Measurements from ENCODE around the gene CDK9. TPM values are rescaled to one million over a fixed set of nuclear protein-coding genes. Genes with fewer than 3 reads are reported as not detected.

The CDK9 gene
- total RNA-seq, 1 donor from 2014 or later, result 78.5 TPM

DNA sequence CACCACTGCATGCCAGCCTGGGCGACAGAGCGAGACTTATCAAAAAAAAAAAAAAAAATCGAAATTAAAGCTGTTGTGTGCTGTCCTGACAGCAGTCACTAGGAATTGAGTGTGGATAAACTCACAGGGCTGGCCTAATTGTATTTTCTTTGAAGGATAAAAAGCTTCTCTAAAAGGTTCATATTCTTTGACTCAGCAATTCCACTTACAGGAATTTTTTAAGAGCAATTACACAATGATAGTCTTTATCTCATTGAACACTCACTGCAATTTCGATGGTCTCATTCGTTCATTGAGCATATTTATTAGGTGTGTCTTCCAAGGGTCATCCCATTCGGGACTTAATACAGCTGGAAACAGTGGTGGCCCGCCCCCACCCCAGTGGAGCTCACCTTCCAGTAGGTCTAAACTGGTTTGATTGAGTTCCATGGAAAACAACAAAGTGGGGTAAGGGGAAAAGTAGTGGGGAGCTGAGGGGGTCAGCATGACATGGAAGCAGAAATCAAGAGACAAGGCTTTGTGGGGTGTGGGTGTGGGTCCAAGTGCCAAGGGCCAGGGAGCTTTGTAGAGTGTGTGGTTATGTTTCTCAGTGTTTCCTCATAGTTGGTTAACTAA lies 6.7 kb downstream of the CDK9 start:
- DNase-seq (ENCODE audit: low read depth), result no peak

DNA sequence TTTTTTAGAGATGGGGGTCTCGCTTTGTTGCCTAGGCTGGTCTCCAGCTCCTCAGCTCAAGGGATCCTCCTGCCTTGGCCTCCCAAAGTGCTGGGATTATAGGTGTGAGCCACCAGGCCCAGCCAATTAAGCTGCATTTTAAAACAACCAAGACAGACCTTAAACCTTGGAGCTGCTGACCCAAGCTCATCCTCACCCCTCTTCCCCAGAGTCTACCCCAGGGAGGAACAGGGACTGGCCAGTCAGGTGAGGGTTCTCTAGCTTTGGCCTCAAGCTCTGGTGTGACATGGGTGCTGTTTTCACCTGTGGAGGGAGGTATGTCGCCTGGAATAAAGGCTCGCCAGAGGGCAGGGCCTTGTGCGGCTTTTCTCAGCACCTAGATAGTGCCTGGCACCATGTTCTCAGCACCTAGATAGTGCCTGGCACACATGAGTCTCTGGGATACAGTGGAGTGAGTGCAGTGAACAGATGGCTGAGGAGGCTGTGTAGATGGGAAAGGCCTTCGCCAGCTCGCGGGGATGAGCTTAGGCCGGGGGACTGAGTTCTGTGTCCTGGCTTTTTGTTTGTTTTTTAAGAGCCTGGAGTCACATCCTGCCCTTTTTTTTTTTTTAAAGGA lies 7.4 kb downstream of the CDK9 start:
- Histone ChIP-seq H3K36me3 (ENCODE audit: control insufficient read depth, insufficient read depth, low read length) (peaks cover 25% of the 10 kb centered on the region), H3K4me3 (ENCODE audit: low read depth, low read length) (no peak overlapping the region)
- no peak for FAIRE-seq

More for the DNA sequence above, 6.7 kb downstream of the CDK9 start:
- TF ChIP-seq, protein P1, sequence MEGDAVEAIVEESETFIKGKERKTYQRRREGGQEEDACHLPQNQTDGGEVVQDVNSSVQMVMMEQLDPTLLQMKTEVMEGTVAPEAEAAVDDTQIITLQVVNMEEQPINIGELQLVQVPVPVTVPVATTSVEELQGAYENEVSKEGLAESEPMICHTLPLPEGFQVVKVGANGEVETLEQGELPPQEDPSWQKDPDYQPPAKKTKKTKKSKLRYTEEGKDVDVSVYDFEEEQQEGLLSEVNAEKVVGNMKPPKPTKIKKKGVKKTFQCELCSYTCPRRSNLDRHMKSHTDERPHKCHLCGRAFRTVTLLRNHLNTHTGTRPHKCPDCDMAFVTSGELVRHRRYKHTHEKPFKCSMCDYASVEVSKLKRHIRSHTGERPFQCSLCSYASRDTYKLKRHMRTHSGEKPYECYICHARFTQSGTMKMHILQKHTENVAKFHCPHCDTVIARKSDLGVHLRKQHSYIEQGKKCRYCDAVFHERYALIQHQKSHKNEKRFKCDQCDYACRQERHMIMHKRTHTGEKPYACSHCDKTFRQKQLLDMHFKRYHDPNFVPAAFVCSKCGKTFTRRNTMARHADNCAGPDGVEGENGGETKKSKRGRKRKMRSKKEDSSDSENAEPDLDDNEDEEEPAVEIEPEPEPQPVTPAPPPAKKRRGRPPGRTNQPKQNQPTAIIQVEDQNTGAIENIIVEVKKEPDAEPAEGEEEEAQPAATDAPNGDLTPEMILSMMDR (IDR thresholded peaks at IDR 0.05; ENCODE audit: insufficient read depth, low read length, severe bottlenecking), result no peak
- Histone ChIP-seq H3K36me3 (ENCODE audit: control insufficient read depth, insufficient read depth, low read length) (peaks cover 32% of the 10 kb centered on the region), H3K4me3 (ENCODE audit: low read depth, low read length) (no peak overlapping the region), H3K27me3 (ENCODE audit: control insufficient read depth, insufficient read depth, low read length) (no peaks in the 10 kb centered on the region)
- no peak for FAIRE-seq

DNA sequence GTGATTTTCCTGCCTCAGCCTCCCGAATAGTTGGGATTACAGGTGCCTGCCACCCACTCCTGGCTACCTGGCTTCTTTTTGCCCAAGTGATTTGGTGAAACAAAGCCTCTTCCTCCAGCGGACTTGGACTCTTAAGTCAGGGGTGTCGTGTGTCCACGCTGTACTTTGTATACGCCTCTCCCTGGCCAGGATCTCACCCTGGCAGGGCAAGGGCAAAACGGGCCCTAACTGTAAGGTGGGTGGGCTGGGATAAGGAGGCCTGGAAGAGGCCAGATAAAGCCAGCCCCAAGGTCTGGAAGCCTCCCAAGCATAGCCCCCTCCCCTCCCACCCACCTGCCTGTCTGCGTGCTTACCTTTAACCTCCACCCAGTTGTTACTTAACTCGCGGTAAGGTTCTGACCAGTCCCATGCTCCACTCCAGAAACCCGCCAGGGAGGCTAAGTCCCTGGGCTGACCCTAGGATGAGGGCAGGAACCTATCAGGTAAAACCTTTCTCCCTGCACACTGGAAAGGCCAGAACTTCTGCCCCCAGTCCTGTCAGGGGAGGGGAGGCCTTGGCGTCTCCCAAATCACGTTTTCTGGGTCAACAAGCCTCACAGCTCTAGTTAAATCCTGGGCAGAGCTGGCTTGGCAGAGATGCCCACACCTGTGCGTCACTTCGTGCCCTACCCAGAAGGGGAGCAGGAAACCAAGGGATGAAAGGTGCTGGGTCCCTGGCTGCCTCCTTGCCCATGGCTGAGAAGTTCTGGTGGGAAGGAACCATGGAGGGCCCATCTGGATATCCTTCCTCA lies 8.4 kb downstream of the CDK9 start:
- Histone ChIP-seq H3K27me3 (ENCODE audit: control insufficient read depth, insufficient read depth, low read length) (no peaks in the 10 kb centered on the region), H3K4me3 (ENCODE audit: low read depth, low read length) (no peak overlapping the region), H3K36me3 (ENCODE audit: control insufficient read depth, insufficient read depth, low read length) (peaks cover 16% of the 10 kb centered on the region)
- FAIRE-seq (no peak), DNase-seq (ENCODE audit: low read depth) (no peak)
- TF ChIP-seq, protein P1 (IDR thresholded peaks at IDR 0.05; ENCODE audit: insufficient read depth, low read length, severe bottlenecking), result no peak

More for the DNA sequence above, 7.4 kb downstream of the CDK9 start:
- TF ChIP-seq, protein P1 (IDR thresholded peaks at IDR 0.05; ENCODE audit: insufficient read depth, low read length, severe bottlenecking), result no peak
- DNase-seq (ENCODE audit: low read depth), result no peak
- no peaks in the 10 kb centered on the region for H3K27me3 ChIP-seq (ENCODE audit: control insufficient read depth, insufficient read depth, low read length)

DNA sequence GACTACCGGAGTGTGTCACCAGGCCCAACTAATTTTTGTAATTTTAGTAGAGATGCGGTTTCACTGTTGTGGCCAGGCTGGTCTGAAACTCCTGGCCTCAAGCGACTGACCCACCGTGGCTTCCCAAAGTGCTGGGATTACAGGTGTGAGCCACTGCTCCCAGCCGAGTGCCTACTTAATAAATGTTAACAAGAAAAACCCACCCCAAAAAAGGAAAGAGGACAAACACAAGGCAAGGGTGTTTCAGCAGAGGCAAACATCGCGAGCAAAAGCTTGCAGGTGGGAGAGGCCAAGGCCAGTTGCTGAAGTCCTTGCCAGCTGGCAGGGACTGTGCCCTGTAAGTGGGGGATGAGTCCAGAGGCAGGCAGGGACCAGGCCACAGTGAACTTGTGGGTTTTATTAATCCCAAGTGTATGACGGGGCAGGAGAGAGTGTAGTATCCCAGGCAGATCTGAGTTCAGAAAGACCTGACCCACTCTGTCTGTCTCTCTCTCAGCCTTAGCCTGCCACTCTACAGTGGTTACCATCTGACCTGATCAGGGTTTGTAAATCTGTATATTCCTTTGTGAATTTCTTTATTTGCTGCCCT lies 10.5 kb downstream of the CDK9 start:
- TF ChIP-seq, protein P1 (IDR thresholded peaks at IDR 0.05; ENCODE audit: insufficient read depth, low read length, severe bottlenecking), result no peak
- FAIRE-seq, result no peak
- no peak for DNase-seq (ENCODE audit: low read depth)
- Histone ChIP-seq H3K4me3 (ENCODE audit: low read depth, low read length) (no peak overlapping the region), H3K27me3 (ENCODE audit: control insufficient read depth, insufficient read depth, low read length) (no peaks in the 10 kb centered on the region), H3K36me3 (ENCODE audit: control insufficient read depth, insufficient read depth, low read length) (peaks cover 3% of the 10 kb centered on the region)

DNA sequence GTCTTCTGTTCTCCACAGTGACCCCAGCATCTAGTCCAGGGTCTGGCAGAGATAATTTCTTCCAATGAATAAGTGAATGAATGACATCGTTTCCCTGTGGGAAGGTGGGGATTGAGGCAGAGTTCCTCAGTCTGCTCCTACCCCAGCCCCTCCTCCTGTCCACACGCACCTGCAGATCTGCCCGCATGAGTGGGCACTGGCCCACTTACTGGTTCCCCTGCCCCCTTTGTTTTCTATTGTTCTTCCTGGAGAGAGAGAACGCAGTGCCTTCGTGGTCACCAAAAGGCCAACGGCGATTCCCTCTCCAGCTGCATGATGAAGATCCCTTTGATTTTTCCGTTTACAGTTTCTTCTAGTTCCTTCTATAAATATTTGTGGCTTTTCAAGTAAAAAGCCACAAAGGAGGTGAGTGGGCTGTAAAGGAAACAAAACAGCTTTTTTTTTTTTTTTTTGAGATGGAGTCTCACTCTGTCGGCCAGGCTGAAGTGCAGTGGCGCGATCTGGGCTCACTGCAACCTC lies 11.1 kb downstream of the CDK9 start:
- H3K27me3 ChIP-seq (ENCODE audit: control insufficient read depth, insufficient read depth, low read length), result no peaks in the 10 kb centered on the region
- TF ChIP-seq, protein P1 (IDR thresholded peaks at IDR 0.05; ENCODE audit: insufficient read depth, low read length, severe bottlenecking), result no peak
- no peak for FAIRE-seq
- no peak overlapping the region for H3K4me3 ChIP-seq (ENCODE audit: low read depth, low read length)
- DNase-seq (ENCODE audit: low read depth), result no peak
- no peaks in the 10 kb centered on the region for H3K36me3 ChIP-seq (ENCODE audit: control insufficient read depth, insufficient read depth, low read length)
